TTC549 (cell line): ENCODE results near the gene B3GLCT.

Source experiments
- FAIRE-seq: peaks from 2 replicates; lab custom pipeline; 2012; peaks lifted over from hg19 to GRCh38; lab: Jason Lieb, UNC

B3GLCT gene

GRCh38 chr13:31352467-31352866, 152.7 kb downstream of the B3GLCT start:
- no peak for FAIRE-seq

DNA sequence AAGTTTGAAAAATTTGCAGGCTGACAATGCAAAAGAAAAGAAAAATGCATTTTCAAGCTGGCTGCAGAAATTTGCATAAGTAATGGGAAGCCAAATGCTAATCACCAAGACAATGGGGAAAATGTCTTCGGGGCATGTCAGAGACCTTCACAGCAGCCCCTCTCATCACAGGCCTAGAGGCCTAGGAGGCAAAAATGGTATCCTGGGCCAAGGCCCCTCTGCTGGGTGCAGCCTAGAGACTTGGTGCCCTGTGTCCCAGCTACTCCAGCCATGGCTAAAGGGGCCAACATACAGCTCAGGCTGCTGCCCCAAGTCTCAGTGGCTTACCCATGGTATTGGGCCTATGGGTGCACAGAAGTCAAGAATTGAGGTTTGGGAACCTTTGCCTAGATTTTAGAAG, 155.2 kb downstream of the B3GLCT start:
- no peak for FAIRE-seq

DNA sequence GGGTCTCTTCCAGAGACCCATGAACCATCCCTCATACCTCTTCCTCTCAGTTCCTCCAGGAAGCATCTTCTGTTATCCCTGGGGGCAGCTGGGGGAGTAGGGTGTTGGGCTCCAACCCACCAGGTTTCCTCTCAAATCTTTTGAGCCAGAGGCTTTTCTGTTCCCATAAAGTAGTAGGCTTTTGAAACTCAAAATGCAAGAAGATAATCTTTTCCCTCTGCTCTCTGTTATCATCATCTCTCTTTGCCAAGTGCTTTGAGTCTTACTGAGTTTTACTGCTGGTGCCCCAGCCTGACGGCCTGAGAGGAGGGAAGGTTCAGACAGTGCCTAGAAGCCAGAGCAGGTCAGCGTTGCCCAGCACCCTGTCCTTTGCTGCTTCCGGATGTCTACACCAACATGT, 157.2 kb downstream of the B3GLCT start:
- FAIRE-seq = no peak

DNA sequence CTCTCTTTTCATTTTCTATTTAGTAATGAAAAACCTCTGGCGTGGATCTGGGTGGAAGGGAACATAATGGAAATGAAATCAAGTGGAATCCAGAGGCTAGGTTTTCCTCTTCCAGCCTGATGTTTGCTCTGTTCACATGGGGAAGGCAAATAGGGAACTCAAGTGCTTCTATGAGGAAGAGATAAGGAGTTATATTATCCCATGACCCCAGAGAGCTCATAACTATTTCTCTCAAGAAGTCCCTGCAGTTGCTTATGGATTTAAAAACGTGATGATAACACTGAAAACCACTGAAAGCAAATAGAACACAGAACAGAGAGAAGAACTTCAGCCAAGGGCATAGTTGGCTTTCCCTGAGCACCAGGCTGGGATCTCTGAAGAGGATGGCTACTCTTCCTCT, 157.8 kb downstream of the B3GLCT start:
- no peak for FAIRE-seq

GRCh38 chr13:31361673-31362072, 161.9 kb downstream of the B3GLCT start:
- FAIRE-seq = no peak

- FAIRE-seq = no peak
Observed at GRCh38 chr13:31365630-31366029, 165.9 kb downstream of the B3GLCT start.

- FAIRE-seq = no peak
Observed at GRCh38 chr13:31367410-31367809, 167.6 kb downstream of the B3GLCT start.

- FAIRE-seq = no peak
Observed at GRCh38 chr13:31369213-31369612, 169.4 kb downstream of the B3GLCT start.

- FAIRE-seq = no peak
Observed at GRCh38 chr13:31372454-31372853, 172.7 kb downstream of the B3GLCT start.

GRCh38 chr13:31374682-31375081, 174.9 kb downstream of the B3GLCT start:
- FAIRE-seq = no peak

DNA sequence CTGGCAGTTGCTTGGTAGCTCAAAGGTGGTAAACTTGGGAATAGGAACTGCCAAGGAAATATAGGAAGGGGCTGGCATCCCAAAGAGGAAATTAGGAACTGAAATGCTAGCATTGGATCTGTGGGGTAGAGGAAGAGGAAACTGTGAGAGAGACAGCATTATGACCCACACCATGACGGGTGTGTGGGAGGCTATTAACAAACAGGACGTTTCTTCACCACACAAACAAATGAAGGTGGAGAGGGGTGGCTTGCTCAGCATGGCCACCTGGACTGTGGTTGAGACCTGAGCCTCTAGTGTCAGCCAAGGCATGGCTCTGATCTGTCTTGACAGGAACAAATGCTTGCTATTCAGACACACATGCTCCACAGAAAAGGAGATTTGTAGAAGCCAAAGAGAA, 178.2 kb downstream of the B3GLCT start:
- FAIRE-seq = no peak

DNA sequence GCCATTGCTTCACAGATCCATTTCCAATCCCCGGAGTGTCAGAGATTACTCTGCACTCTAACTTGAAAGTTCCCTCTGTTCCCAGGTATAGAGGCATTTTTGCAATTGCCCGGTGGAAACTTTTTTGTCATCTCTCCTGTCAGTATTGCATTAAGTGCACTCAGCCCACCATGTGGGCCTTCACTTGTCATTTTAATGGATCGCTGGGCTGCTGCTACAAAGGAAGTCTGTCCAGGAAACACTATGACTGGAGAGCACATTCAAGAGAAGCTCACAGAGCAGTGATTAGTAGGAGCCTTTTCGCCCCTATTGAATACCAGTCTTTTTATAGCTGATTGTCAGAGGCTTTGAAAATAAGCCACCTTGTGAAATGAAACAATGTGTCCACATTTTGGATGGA, 180.9 kb downstream of the B3GLCT start:
- no peak for FAIRE-seq
